GM13976 (cell line): ENCODE measurements around the gene DTD2.
"Not testable (repeated sequence)": the region's sequence is repeated elsewhere in the genome, so short reads cannot be mapped to it uniquely, and the experiment has no call there.

Experiments
- DNase-seq: peaks from one replicate; pipeline ENCODE4 v3.0.0; 2012; ENCODE audit warnings: low spot score
- in situ Hi-C: fragments of 300-500 bp; cut with MboI; formaldehyde crosslinking; loops from one replicate; pipeline ENCODE4 v1.12.0; 2022; ENCODE audit warnings: low sequenced_read_pairs, mixed read lengths, inconsistent platforms; ENCODE audit not compliant: unreplicated experiment
- TF ChIP-seq, protein P1 (sequence below): IDR thresholded peaks from 2 replicates; pipeline ENCODE4 v1.5.1; 2012; ENCODE audit warnings: borderline replicate concordance, mild to moderate bottlenecking; ENCODE audit not compliant: insufficient read depth; ENCODE audit errors: extremely low read depth, missing control alignments, control extremely low read depth

Gene DTD2

DNA sequence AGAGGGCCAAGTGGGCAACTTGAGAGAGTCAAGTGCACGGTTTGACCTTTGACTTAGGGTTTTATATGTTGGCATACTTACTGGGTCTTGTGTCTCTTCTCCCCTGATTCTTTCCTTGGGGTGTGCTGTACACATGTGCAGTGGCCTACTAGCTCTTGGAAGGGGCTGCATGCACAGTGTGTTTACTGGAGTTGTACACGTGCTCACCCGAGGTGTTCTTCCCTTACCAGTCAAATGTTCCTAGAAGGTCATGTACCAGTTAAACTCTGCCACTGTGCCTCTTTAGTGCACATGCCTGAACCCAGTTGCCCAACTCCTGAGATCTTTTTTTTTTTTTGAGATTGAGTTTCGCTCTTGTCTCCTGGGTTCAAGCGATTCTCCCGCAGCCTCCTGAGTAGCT lies 9.2 kb upstream of the DTD2 start:
- in situ Hi-C loops = no loop called here
- TF ChIP-seq, protein P1, sequence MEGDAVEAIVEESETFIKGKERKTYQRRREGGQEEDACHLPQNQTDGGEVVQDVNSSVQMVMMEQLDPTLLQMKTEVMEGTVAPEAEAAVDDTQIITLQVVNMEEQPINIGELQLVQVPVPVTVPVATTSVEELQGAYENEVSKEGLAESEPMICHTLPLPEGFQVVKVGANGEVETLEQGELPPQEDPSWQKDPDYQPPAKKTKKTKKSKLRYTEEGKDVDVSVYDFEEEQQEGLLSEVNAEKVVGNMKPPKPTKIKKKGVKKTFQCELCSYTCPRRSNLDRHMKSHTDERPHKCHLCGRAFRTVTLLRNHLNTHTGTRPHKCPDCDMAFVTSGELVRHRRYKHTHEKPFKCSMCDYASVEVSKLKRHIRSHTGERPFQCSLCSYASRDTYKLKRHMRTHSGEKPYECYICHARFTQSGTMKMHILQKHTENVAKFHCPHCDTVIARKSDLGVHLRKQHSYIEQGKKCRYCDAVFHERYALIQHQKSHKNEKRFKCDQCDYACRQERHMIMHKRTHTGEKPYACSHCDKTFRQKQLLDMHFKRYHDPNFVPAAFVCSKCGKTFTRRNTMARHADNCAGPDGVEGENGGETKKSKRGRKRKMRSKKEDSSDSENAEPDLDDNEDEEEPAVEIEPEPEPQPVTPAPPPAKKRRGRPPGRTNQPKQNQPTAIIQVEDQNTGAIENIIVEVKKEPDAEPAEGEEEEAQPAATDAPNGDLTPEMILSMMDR = no peak
- no peak for DNase-seq

DNA sequence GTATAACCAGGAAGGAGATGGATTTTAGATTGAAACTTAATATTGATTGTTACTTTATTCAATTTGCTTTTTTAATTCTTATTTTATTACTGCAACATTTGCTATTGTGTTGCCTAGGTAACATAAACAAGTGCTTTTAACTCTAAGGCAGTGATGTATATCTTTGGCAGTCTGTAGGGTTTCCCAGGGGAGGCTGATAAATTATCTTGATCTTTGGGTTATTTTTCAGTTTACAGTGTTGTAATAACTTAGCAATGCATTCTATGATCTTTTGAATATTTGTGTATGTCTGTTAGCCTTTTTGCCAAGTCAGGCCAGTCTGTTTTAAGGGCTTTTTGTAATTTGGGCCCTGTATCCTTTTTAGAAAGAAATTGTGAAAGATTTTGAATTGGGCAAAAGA lies 7.8 kb upstream of the DTD2 start:
- in situ Hi-C loops = no loop called here
- DNase-seq = no peak
- TF ChIP-seq, protein P1 = no peak

DNA sequence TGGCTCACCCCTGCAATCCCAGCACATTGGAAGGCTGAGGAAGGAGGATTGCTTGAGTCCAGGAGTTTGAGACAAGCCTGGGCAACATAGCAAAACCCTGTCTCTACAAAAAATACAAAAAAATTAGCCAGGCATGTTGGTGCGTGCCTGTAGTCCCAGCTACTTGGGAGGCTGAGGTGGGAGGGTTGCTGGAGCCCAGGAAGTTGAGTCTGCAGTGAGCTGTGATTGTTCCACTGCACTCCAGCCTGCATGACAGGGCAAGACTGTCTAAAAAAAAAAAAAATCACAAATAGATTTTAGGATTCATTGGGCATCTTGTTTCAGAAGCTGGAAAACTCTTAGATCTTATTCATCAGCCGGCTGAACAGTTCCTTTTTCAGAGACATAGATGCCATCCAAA lies 5.1 kb upstream of the DTD2 start:
- in situ Hi-C loops, DNase-seq: not testable (repeated sequence)

DNA sequence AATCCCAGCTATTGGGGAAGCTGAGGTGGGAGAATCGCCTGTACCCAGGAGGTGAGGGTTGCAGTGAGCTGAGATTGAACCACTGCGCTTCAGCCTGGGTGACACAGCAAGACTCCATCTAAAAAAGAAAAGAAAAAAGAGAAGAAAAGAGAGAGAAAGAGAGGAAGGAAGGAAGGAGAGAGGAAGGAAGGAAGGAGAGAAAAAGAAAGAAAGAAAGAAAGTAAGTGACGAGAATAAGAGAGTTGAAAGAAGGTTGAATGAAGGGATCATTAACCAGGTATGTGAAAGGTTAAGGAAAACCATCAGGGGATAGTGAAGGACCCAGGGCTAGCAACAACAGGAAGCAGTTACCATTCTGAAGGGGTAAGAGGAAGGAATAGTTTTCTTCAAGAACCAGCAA lies 4.2 kb upstream of the DTD2 start:
- no peak for DNase-seq
- TF ChIP-seq, protein P1 = no peak
- in situ Hi-C loops = no loop called here

DNA sequence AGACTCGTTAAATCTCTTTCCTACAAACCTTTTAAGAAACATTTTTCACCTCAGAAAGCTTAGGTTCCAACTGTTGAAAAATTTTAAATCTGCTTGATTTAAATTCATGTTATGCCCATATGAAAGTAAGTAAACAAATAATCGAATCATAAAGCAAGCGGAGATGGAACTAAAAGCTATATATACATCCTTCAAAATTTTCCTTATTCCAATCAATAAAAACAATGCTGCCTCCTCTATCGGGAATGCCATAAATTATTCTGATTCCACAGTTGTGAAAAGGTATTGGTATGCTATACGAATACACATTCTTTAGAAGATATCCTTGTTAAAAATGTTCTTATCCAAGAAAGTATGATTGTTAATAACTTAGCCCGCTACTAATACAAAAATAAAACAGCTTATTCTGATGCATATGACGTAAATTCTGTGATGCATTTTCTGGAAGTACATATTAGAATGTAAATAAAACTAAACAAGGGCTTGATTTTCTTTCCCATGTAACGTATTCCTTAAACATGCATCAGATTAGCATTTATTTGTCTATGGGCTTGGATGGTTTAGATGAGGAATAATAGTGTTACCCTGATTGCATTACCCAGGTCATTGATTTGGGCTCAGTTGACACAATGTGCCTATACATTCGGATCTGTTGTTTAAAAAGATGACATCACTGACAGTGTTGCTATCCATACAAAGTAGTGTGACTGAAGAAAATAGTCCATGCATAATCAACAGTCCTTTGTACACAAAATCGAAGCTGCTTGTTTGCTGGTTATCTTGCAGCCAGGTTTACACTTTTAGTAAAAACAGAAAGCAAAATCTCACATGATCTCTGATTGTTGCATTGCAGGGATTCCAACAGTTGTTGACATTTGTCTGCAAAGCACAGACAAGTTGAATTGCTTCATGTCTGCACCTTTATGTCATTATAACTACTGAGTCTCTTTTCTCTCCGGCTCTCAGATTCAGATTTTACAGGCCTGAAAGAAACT lies 656 bp upstream of the DTD2 start:
- DNase-seq = no peak
- TF ChIP-seq, protein P1 = no peak
- in situ Hi-C loops = no loop called here

GRCh38 chr14:31449971-31450610 lies 7.2 kb downstream of the DTD2 start:
- TF ChIP-seq, protein P1 = peak; percentile 55
- peak; percentile 51 for DNase-seq
- in situ Hi-C loops = no loop called here

GRCh38 chr14:31449136-31449535 lies 8.2 kb downstream of the DTD2 start:
- DNase-seq = no peak
- in situ Hi-C loops = no loop called here
- TF ChIP-seq, protein P1 = no peak
